Spleen (tissue), 7 donors: ENCODE data around the gene DAD1.

Source experiments
- POLR2AphosphoS5 ChIP-seq, 3 donors: sonication (generic); formaldehyde crosslinking; IDR thresholded peaks; one replicate each; pipeline ENCODE4 v1.5.1; 2017; ENCODE audit warnings: antibody characterized with exemption in 3 of 3
- TF ChIP-seq, protein P1 (sequence below), 11 experiments: fragments of 200-600 bp in 7 of 11; fragments of 450-650 bp in 4 of 11; sonication (generic) in 4 of 11; IDR thresholded peaks in 8 of 11; conservative IDR thresholded peaks in 3 of 11; 1 replicate in 7 of 11; 2 replicates in 4 of 11; pipeline versions ENCODE4 v1.4.0 to v1.8.0; 2016 to 2021; ENCODE audit warnings: antibody characterized with exemption in 11 of 11, inconsistent platforms in 4 of 11, mild to moderate bottlenecking in 1 of 11
- donor health status: DM: no; HTN: no; CAD: no; lungs with moderate emphysema.
- donor health status: DM: no; HTN: no; CAD: no.
- donor health status: DM: no; HTN: no; CAD: no.

DNA sequence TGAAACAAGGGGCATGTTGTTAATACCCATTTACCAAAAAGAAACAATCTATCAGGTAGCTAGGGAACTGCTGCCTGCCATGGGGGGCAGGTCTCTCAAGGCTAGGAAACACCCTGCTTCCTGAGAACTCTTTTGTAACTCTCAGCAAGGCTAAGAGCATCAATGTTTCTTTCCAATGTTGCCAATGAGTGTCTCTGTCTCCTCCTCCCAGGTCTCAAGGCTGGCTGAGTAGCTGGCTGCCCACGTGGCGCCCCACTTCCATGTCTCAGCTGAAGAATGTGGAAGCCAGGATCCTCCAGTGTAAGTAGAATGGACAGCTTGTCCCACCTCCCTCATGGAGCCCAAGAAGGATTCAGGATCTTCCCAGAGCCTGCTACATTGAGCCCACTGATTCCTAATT, 12.4 kb upstream of the DAD1 start:
- TF ChIP-seq, protein P1, sequence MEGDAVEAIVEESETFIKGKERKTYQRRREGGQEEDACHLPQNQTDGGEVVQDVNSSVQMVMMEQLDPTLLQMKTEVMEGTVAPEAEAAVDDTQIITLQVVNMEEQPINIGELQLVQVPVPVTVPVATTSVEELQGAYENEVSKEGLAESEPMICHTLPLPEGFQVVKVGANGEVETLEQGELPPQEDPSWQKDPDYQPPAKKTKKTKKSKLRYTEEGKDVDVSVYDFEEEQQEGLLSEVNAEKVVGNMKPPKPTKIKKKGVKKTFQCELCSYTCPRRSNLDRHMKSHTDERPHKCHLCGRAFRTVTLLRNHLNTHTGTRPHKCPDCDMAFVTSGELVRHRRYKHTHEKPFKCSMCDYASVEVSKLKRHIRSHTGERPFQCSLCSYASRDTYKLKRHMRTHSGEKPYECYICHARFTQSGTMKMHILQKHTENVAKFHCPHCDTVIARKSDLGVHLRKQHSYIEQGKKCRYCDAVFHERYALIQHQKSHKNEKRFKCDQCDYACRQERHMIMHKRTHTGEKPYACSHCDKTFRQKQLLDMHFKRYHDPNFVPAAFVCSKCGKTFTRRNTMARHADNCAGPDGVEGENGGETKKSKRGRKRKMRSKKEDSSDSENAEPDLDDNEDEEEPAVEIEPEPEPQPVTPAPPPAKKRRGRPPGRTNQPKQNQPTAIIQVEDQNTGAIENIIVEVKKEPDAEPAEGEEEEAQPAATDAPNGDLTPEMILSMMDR (IDR thresholded peaks at IDR 0.05 in 8 of 11, conservative IDR thresholded peaks at IDR 0.05 in 3 of 11) = no peak
- no peak for TF ChIP-seq POLR2AphosphoS5 (IDR thresholded peaks at IDR 0.05)
